ENCODE data around the gene GGCT.

GGCT gene

DNA sequence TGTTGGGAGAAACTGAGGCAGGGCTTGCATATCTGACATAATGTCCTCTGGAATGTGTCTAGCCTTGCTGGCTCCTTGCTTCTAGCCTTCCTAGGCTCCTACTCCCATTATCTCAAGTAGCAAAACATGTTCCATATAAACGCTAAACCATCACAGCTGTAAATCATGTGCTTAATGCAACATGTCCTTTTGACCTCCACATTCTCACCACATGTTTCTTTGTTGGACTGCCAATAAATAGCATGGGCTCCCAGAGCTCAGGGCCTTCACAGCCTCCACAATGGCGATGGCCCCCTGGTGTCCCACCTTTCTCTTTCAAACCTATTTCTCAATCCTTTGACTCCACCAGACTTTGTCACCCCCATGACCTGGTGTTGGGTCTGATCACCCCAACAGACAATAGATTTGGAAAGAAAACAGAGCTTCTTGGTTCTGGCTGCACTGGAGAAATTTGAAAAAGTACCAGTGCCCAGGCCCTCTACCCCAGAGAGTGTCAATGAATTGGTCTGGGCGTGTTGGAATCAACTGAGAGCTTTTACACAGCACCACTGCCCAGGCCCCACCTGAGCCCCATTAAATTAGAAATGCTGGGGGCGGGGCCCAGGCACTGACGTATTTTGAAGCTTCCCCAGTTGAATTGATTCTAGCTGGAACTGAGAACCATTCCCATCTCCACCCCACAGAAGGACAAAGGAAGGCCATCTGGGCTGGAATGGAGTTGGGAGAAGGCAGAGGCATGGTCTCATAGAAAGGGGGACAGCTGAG, 41.3 kb upstream of the GGCT start:
- TF ChIP-seq, protein P1, sequence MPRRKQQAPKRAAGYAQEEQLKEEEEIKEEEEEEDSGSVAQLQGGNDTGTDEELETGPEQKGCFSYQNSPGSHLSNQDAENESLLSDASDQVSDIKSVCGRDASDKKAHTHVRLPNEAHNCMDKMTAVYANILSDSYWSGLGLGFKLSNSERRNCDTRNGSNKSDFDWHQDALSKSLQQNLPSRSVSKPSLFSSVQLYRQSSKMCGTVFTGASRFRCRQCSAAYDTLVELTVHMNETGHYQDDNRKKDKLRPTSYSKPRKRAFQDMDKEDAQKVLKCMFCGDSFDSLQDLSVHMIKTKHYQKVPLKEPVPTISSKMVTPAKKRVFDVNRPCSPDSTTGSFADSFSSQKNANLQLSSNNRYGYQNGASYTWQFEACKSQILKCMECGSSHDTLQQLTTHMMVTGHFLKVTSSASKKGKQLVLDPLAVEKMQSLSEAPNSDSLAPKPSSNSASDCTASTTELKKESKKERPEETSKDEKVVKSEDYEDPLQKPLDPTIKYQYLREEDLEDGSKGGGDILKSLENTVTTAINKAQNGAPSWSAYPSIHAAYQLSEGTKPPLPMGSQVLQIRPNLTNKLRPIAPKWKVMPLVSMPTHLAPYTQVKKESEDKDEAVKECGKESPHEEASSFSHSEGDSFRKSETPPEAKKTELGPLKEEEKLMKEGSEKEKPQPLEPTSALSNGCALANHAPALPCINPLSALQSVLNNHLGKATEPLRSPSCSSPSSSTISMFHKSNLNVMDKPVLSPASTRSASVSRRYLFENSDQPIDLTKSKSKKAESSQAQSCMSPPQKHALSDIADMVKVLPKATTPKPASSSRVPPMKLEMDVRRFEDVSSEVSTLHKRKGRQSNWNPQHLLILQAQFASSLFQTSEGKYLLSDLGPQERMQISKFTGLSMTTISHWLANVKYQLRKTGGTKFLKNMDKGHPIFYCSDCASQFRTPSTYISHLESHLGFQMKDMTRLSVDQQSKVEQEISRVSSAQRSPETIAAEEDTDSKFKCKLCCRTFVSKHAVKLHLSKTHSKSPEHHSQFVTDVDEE (CRISPR knock-in tag; IDR thresholded peaks at IDR 0.05): no peak
- TF ChIP-seq ZFP30 (CRISPR knock-in tag; IDR thresholded peaks at IDR 0.05) (no peak), TOX (CRISPR knock-in tag; IDR thresholded peaks at IDR 0.05; ENCODE audit: borderline replicate concordance) (no peak), ARNTL (CRISPR knock-in tag; IDR thresholded peaks at IDR 0.05; ENCODE audit: borderline replicate concordance, low read depth) (no peak), SNAI2 (CRISPR knock-in tag; IDR thresholded peaks at IDR 0.05) (no peak), ZFP3 (CRISPR knock-in tag; IDR thresholded peaks at IDR 0.05) (no peak), TCF4 (CRISPR knock-in tag; IDR thresholded peaks at IDR 0.05; ENCODE audit: borderline replicate concordance) (no peak)
- TF ChIP-seq, protein P2, sequence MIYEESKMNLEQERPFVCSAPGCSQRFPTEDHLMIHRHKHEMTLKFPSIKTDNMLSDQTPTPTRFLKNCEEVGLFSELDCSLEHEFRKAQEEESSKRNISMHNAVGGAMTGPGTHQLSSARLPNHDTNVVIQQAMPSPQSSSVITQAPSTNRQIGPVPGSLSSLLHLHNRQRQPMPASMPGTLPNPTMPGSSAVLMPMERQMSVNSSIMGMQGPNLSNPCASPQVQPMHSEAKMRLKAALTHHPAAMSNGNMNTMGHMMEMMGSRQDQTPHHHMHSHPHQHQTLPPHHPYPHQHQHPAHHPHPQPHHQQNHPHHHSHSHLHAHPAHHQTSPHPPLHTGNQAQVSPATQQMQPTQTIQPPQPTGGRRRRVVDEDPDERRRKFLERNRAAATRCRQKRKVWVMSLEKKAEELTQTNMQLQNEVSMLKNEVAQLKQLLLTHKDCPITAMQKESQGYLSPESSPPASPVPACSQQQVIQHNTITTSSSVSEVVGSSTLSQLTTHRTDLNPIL (CRISPR knock-in tag; IDR thresholded peaks at IDR 0.05; ENCODE audit: low read depth): no peak
- ATAC-seq: no peak

DNA sequence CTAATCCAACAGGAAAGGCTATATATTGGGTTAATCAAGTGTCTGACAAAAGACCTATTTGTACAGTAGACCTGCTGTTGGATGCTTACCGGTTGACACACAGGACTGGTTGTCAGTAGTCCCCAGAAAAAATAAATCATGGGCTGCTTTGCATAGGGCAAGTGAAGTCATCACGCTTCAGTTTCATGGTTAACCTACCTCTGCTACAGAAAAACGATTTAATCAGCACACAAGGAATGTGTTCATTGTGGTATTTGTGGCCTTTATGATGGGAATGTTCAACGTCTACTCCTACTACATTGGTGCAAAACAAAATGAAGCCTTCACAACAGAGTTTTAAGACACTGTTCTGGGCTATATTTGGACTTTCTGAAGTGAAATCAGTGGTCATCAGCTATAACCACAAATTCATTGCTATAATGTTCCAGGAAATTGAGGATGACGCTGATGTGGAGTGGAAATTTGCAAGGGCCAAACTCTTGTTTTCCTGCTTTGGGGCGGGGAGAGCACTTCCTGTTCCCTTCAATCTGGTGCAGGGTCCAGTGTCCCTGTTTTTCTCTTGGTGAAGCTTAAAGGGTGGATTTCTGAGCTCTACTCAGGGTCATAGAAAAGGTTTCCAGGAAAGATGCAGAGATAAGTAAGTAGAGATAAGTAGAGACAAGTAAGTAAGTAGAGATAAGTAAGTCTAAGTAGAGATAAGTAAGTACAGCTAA, 39.3 kb upstream of the GGCT start:
- no peak for TF ChIP-seq CSDC2 (CRISPR knock-in tag; IDR thresholded peaks at IDR 0.05)
- TF ChIP-seq, protein P1 (CRISPR knock-in tag; IDR thresholded peaks at IDR 0.05): no peak
- no peak for TF ChIP-seq OSR1 (CRISPR knock-in tag; IDR thresholded peaks at IDR 0.05)
- TF ChIP-seq, protein P3, sequence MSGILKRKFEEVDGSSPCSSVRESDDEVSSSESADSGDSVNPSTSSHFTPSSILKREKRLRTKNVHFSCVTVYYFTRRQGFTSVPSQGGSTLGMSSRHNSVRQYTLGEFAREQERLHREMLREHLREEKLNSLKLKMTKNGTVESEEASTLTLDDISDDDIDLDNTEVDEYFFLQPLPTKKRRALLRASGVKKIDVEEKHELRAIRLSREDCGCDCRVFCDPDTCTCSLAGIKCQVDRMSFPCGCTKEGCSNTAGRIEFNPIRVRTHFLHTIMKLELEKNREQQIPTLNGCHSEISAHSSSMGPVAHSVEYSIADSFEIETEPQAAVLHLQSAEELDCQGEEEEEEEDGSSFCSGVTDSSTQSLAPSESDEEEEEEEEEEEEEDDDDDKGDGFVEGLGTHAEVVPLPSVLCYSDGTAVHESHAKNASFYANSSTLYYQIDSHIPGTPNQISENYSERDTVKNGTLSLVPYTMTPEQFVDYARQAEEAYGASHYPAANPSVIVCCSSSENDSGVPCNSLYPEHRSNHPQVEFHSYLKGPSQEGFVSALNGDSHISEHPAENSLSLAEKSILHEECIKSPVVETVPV (CRISPR knock-in tag; IDR thresholded peaks at IDR 0.05): no peak
- TF ChIP-seq TCF4 (CRISPR knock-in tag; IDR thresholded peaks at IDR 0.05; ENCODE audit: borderline replicate concordance): no peak
- TF ChIP-seq ZNF565 (CRISPR knock-in tag; conservative IDR thresholded peaks at IDR 0.05; ENCODE audit: low read depth): no peak
- TF ChIP-seq ARNTL (CRISPR knock-in tag; IDR thresholded peaks at IDR 0.05; ENCODE audit: borderline replicate concordance, low read depth): no peak
- TF ChIP-seq BACH2 (CRISPR knock-in tag; IDR thresholded peaks at IDR 0.05; ENCODE audit: borderline replicate concordance): no peak
- no peak for TF ChIP-seq TOX (CRISPR knock-in tag; IDR thresholded peaks at IDR 0.05; ENCODE audit: borderline replicate concordance)
- TF ChIP-seq ZFP30 (CRISPR knock-in tag; IDR thresholded peaks at IDR 0.05): no peak
- TF ChIP-seq, protein P2 (CRISPR knock-in tag; IDR thresholded peaks at IDR 0.05; ENCODE audit: low read depth): no peak
- no peak for TF ChIP-seq RARB (CRISPR knock-in tag; IDR thresholded peaks at IDR 0.05)
- TF ChIP-seq, protein P4, sequence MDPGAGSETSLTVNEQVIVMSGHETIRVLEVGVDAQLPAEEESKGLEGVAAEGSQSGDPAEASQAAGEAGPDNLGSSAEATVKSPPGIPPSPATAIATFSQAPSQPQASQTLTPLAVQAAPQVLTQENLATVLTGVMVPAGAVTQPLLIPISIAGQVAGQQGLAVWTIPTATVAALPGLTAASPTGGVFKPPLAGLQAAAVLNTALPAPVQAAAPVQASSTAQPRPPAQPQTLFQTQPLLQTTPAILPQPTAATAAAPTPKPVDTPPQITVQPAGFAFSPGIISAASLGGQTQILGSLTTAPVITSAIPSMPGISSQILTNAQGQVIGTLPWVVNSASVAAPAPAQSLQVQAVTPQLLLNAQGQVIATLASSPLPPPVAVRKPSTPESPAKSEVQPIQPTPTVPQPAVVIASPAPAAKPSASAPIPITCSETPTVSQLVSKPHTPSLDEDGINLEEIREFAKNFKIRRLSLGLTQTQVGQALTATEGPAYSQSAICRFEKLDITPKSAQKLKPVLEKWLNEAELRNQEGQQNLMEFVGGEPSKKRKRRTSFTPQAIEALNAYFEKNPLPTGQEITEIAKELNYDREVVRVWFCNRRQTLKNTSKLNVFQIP (CRISPR knock-in tag; IDR thresholded peaks at IDR 0.05; ENCODE audit: borderline replicate concordance, low read depth): no peak
- TF ChIP-seq ESRRG (CRISPR knock-in tag; IDR thresholded peaks at IDR 0.05): no peak
- TF ChIP-seq PPARA (CRISPR knock-in tag; IDR thresholded peaks at IDR 0.05; ENCODE audit: borderline replicate concordance): no peak
- no peak for TF ChIP-seq ZC3H10 (CRISPR knock-in tag; IDR thresholded peaks at IDR 0.05)
- TF ChIP-seq, protein P5, sequence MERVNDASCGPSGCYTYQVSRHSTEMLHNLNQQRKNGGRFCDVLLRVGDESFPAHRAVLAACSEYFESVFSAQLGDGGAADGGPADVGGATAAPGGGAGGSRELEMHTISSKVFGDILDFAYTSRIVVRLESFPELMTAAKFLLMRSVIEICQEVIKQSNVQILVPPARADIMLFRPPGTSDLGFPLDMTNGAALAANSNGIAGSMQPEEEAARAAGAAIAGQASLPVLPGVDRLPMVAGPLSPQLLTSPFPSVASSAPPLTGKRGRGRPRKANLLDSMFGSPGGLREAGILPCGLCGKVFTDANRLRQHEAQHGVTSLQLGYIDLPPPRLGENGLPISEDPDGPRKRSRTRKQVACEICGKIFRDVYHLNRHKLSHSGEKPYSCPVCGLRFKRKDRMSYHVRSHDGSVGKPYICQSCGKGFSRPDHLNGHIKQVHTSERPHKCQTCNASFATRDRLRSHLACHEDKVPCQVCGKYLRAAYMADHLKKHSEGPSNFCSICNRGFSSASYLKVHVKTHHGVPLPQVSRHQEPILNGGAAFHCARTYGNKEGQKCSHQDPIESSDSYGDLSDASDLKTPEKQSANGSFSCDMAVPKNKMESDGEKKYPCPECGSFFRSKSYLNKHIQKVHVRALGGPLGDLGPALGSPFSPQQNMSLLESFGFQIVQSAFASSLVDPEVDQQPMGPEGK (CRISPR knock-in tag; IDR thresholded peaks at IDR 0.05; ENCODE audit: borderline replicate concordance): no peak
- no peak for TF ChIP-seq ZFP3 (CRISPR knock-in tag; IDR thresholded peaks at IDR 0.05)
- TF ChIP-seq ZNF8 (CRISPR knock-in tag; IDR thresholded peaks at IDR 0.05): no peak
- ATAC-seq: no peak

Data from SK-N-SH treated with all-trans-retinoic acid at 6 μM for 48 hours (cell line).